ENCODE data around the gene ALOXE3. TPM values are rescaled to one million over a fixed set of nuclear protein-coding genes. Genes with fewer than 3 reads are reported as not detected.

ALOXE3 gene
- total RNA-seq, 1 experiment from 2014 or later = 0.13 TPM

DNA sequence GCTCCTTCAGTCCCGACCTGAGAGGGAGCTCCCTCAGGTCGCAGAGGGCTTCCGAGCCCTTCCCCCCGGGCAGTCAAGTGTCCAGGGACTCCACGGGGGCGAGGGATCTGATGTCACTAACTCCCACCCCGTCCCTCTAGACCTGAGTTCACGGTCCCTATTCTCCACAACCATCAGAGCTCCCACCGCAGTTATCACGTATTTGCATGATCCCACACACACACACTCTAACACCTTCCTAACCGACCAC lies 37.6 kb upstream of the ALOXE3 start:
- peaks cover 7% of the 10 kb centered on the region for H3K4me1 ChIP-seq (ENCODE audit: insufficient read depth, low read length)
- no peak for DNase-seq
- TF ChIP-seq, protein P1, sequence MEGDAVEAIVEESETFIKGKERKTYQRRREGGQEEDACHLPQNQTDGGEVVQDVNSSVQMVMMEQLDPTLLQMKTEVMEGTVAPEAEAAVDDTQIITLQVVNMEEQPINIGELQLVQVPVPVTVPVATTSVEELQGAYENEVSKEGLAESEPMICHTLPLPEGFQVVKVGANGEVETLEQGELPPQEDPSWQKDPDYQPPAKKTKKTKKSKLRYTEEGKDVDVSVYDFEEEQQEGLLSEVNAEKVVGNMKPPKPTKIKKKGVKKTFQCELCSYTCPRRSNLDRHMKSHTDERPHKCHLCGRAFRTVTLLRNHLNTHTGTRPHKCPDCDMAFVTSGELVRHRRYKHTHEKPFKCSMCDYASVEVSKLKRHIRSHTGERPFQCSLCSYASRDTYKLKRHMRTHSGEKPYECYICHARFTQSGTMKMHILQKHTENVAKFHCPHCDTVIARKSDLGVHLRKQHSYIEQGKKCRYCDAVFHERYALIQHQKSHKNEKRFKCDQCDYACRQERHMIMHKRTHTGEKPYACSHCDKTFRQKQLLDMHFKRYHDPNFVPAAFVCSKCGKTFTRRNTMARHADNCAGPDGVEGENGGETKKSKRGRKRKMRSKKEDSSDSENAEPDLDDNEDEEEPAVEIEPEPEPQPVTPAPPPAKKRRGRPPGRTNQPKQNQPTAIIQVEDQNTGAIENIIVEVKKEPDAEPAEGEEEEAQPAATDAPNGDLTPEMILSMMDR (conservative IDR thresholded peaks at IDR 0.05) = no peak

More for the DNA sequence above, 37.6 kb upstream of the ALOXE3 start:
- H2BK12ac ChIP-seq (ENCODE audit: insufficient read length, low read depth, low read length) = peak overlapping the region; percentile 36
- peak overlapping the region; percentile 59 for H3K4me2 ChIP-seq (ENCODE audit: insufficient read depth, insufficient read length, low read length)
- H3T11ph ChIP-seq (ENCODE audit: low read length) = no peak overlapping the region
- H3K23ac ChIP-seq (ENCODE audit: insufficient read length, low read depth, low read length) = no peak overlapping the region
- H3K56ac ChIP-seq (ENCODE audit: insufficient read length, low read depth, low read length) = no peak overlapping the region
- H2BK20ac ChIP-seq (ENCODE audit: low read depth, low read length, poor library complexity, severe bottlenecking) = no peak overlapping the region
- H4K5ac ChIP-seq (ENCODE audit: insufficient read length, low read depth, low read length) = no peak overlapping the region
- no peak overlapping the region; the same call in 1 of the 2 replicates for H3K4ac ChIP-seq (ENCODE audit: low read depth, low read length)
- H3K79me2 ChIP-seq (ENCODE audit: insufficient read depth, low read length) = no peaks in the 10 kb centered on the region
- no peaks in the 10 kb centered on the region for H3K9me3 Mint-ChIP-seq
- H2BK15ac ChIP-seq (ENCODE audit: low read depth, low read length) = 0 out of 2 replicates have a peak overlapping the region, but pooled peaks have one; percentile 9
- no peak overlapping the region for H3K27ac ChIP-seq (ENCODE audit: insufficient read length, low read depth, low read length)
- peaks cover 28 to 32% of the 10 kb centered on the region in 2 experiments for H3K4me1 Mint-ChIP-seq
- no peak overlapping the region for H3K27ac Mint-ChIP-seq
- no peaks in the 10 kb centered on the region for H3K27me3 ChIP-seq (ENCODE audit: insufficient read depth, low read length)
- WGBS (ENCODE audit: extremely low coverage, insufficient read length, low lambda C conversion rate) = no CpG with 5 or more reads among the region's 11 CpGs
- H3K23me2 ChIP-seq (ENCODE audit: insufficient read length, low read depth, low read length, poor library complexity, severe bottlenecking) = peaks cover 21% of the 10 kb centered on the region
- H2AK5ac ChIP-seq (ENCODE audit: insufficient read length, low read length) = no peak overlapping the region
- H4K8ac ChIP-seq (replicated peaks; ENCODE audit: insufficient read length, low read depth, low read length) = no peak overlapping the region
- H4K91ac ChIP-seq (ENCODE audit: insufficient read length, low read depth, low read length) = no peak overlapping the region
- no peak overlapping the region for H2AFZ ChIP-seq (ENCODE audit: low read length)
- H4K20me1 ChIP-seq (ENCODE audit: control insufficient read depth, insufficient read depth, insufficient read length) = no peaks in the 10 kb centered on the region
- no peak overlapping the region for H2BK120ac ChIP-seq (ENCODE audit: low read depth, low read length, poor library complexity, severe bottlenecking)
- peak overlapping the region; percentile 5 for H2BK5ac ChIP-seq (ENCODE audit: insufficient read length, low read length)
- H3K9me3 ChIP-seq (ENCODE audit: control insufficient read depth, low read depth, low read length) = no peaks in the 10 kb centered on the region
- H3K36me3 Mint-ChIP-seq (ENCODE audit: insufficient read depth in 1 of 3, low read depth in 3 of 3) = peaks cover 2 to 17% (median 13%) of the 10 kb centered on the region in 3 experiments
- no peaks in the 10 kb centered on the region for H3K79me1 ChIP-seq (ENCODE audit: insufficient read depth, low read depth, low read length, poor library complexity, severe bottlenecking)
- no peak overlapping the region for H3K4me3 Mint-ChIP-seq
- H3K9ac ChIP-seq (ENCODE audit: extremely low read depth, insufficient read length, low read length) = peak overlapping the region; percentile 63
- peaks cover 3% of the 10 kb centered on the region for H3K27me3 Mint-ChIP-seq (ENCODE audit: low read depth)
- peak overlapping the region; percentile 71 for H3K18ac ChIP-seq (ENCODE audit: insufficient read length, low read depth, low read length)
- H3K14ac ChIP-seq (ENCODE audit: insufficient read depth, low read length) = peak overlapping the region; percentile 41

Data from H9 (cell line).